Hepatocyte (in vitro differentiated cells): ENCODE data around the gene RPS21. TPM values are rescaled to one million over a fixed set of nuclear protein-coding genes. Genes with fewer than 3 reads are reported as not detected.

Source experiments
- DNase-seq: peaks from one replicate; pipeline ENCODE4 v3.0.0-alpha.2; 2016; ENCODE audit warnings: low spot score
- H2AFZ ChIP-seq: fragments of 200-600 bp; sonication (generic); 2 replicates; pipeline ENCODE4 v1.6.0; 2016; ENCODE audit warnings: antibody characterized with exemption, mild to moderate bottlenecking
- H3K27ac ChIP-seq: fragments of 200-600 bp; sonication (generic); 2 replicates; pipeline ENCODE4 v1.5.1; 2016; ENCODE audit warnings: mild to moderate bottlenecking
- H3K27me3 ChIP-seq: fragments of 200-600 bp; sonication (generic); 2 replicates; pipeline ENCODE4 v1.6.1; 2016
- H3K36me3 ChIP-seq: fragments of 200-600 bp; sonication (generic); replicated peaks from 2 replicates; pipeline ENCODE4 v1.5.1; 2016; ENCODE audit warnings: low read depth; ENCODE audit not compliant: insufficient read depth
- H3K4me1 ChIP-seq: fragments of 200-600 bp; sonication (generic); 2 replicates; pipeline ENCODE4 v1.5.1; 2016; ENCODE audit warnings: mild to moderate bottlenecking, moderate library complexity; ENCODE audit not compliant: insufficient read depth
- H3K4me2 ChIP-seq: fragments of 200-600 bp; sonication (generic); 2 replicates; pipeline ENCODE4 v1.6.0; 2016
- H3K4me3 ChIP-seq: fragments of 200-600 bp; sonication (generic); 2 replicates; pipeline ENCODE4 v1.5.1; 2016; ENCODE audit warnings: mild to moderate bottlenecking
- H3K79me2 ChIP-seq: fragments of 200-600 bp; sonication (generic); 2 replicates; pipeline ENCODE4 v1.6.0; 2017; ENCODE audit warnings: mild to moderate bottlenecking
- H3K9me2 ChIP-seq: fragments of 200-600 bp; sonication (generic); replicated peaks from 2 replicates; pipeline ENCODE4 v1.6.0; 2017; ENCODE audit warnings: mild to moderate bottlenecking; ENCODE audit not compliant: insufficient read depth
- H3K9me3 ChIP-seq: fragments of 200-600 bp; sonication (generic); 2 replicates; pipeline ENCODE4 v1.5.1; 2016; ENCODE audit warnings: low read depth, mild to moderate bottlenecking
- H4K20me1 ChIP-seq: fragments of 200-600 bp; sonication (generic); 2 replicates; pipeline ENCODE4 v1.6.0; 2016; ENCODE audit warnings: mild to moderate bottlenecking; ENCODE audit not compliant: insufficient read depth, poor library complexity, severe bottlenecking
- CTCF ChIP-seq: fragments of 200-600 bp; sonication (generic); IDR thresholded peaks from 2 replicates; pipeline ENCODE4 v1.5.1; 2016; ENCODE audit warnings: antibody characterized with exemption, mild to moderate bottlenecking; ENCODE audit not compliant: poor library complexity
- EZH2 ChIP-seq: fragments of 200-600 bp; sonication (generic); IDR thresholded peaks from 2 replicates; pipeline ENCODE4 v1.6.1; 2016; ENCODE audit warnings: antibody characterized with exemption, mild to moderate bottlenecking, borderline replicate concordance
- EZH2phosphoT487 ChIP-seq: fragments of 200-600 bp; sonication (generic); IDR thresholded peaks from one replicate; pipeline ENCODE4 v1.6.1; 2018; ENCODE audit warnings: antibody characterized with exemption, mild to moderate bottlenecking, low read depth, moderate library complexity; ENCODE audit not compliant: unreplicated experiment, severe bottlenecking
- WGBS: methylation state at CpG from one replicate; pipeline ENCODE4 v1.1.6; 2016; ENCODE audit warnings: low lambda C conversion rate; ENCODE audit errors: missing lambda C conversion rate; 5-methylcytosine and 5-hydroxymethylcytosine counted together
- polyA plus RNA-seq: library from polyadenylated mRNA; unstranded; fragments of >200 nt; fragmentation: Nextera tagmentation; extraction: Ambion mirVana; gene quantifications from 2 replicates; pipeline ENCODE4 v1.2.1, GENCODE V29; 2016
- total RNA-seq: library from RNA; depleted of rRNA; stranded (reverse); fragments of >200 nt; gene quantifications from 2 replicates; pipeline ENCODE4 v1.2.3, GENCODE V29; 2014

RPS21 gene
- total and polyA plus RNA-seq, 2 experiments from 2014 or later: 460 to 1,754 TPM

GRCh38 chr20:62392621-62393334 is 5.9 kb downstream of the RPS21 start:
- 95% methylated on average over 21 of the region's 21 CpGs for WGBS
- TF ChIP-seq EZH2phosphoT487 (no peak), CTCF (no peak)
- H2AFZ ChIP-seq: no peak overlapping the region

GRCh38 chr20:62393335-62393665 is 6.4 kb downstream of the RPS21 start:
- no peak for TF ChIP-seq CTCF
- TF ChIP-seq EZH2: no peak
- TF ChIP-seq EZH2phosphoT487: no peak
- H3K27ac ChIP-seq: no peak overlapping the region
- no peaks in the 10 kb centered on the region for H3K27me3 ChIP-seq
- no peak overlapping the region for H3K4me2 ChIP-seq
- no peaks in the 10 kb centered on the region for H3K9me3 ChIP-seq
- DNase-seq: no peak
- no peaks in the 10 kb centered on the region for H3K9me2 ChIP-seq
- H3K79me2 ChIP-seq: peaks cover 10% of the 10 kb centered on the region
- no peak overlapping the region for H2AFZ ChIP-seq
- no peak overlapping the region for H3K4me3 ChIP-seq
- 95% methylated on average over 12 of the region's 12 CpGs for WGBS
- peaks cover 1% of the 10 kb centered on the region for H4K20me1 ChIP-seq
- H3K36me3 ChIP-seq: peaks cover 4% of the 10 kb centered on the region
- peaks cover 3% of the 10 kb centered on the region for H3K4me1 ChIP-seq

More at GRCh38 chr20:62392621-62393334, 5.9 kb downstream of the RPS21 start:
- H3K9me2 ChIP-seq: no peaks in the 10 kb centered on the region
- H3K27ac ChIP-seq: no peak overlapping the region
- no peak for DNase-seq
- H3K36me3 ChIP-seq: peaks cover 7% of the 10 kb centered on the region
- peaks cover 6% of the 10 kb centered on the region for H4K20me1 ChIP-seq
- H3K9me3 ChIP-seq: no peaks in the 10 kb centered on the region
- H3K4me2 ChIP-seq: no peak overlapping the region
- H3K4me1 ChIP-seq: peaks cover 8% of the 10 kb centered on the region
- peaks cover 15% of the 10 kb centered on the region for H3K79me2 ChIP-seq
- H3K27me3 ChIP-seq: no peaks in the 10 kb centered on the region
- H3K4me3 ChIP-seq: no peak overlapping the region

- no peak for TF ChIP-seq EZH2phosphoT487
- TF ChIP-seq CTCF: no peak
- no peak for TF ChIP-seq EZH2
- 94% methylated on average over 24 of the region's 24 CpGs for WGBS
- no peaks in the 10 kb centered on the region for H3K36me3 ChIP-seq
Measured at GRCh38 chr20:62393830-62394229, 6.9 kb downstream of the RPS21 start.

More at GRCh38 chr20:62393830-62394229, 6.9 kb downstream of the RPS21 start:
- H2AFZ ChIP-seq: no peak overlapping the region
- no peaks in the 10 kb centered on the region for H3K27me3 ChIP-seq
- no peaks in the 10 kb centered on the region for H3K4me1 ChIP-seq
- no peaks in the 10 kb centered on the region for H3K9me3 ChIP-seq
- H3K9me2 ChIP-seq: no peaks in the 10 kb centered on the region
- no peaks in the 10 kb centered on the region for H4K20me1 ChIP-seq
- H3K4me2 ChIP-seq: no peak overlapping the region
- peaks cover 5% of the 10 kb centered on the region for H3K79me2 ChIP-seq
- H3K4me3 ChIP-seq: no peak overlapping the region
- no peak overlapping the region for H3K27ac ChIP-seq
- DNase-seq: no peak
